Measurements from ENCODE around the gene HHAT.

DNA sequence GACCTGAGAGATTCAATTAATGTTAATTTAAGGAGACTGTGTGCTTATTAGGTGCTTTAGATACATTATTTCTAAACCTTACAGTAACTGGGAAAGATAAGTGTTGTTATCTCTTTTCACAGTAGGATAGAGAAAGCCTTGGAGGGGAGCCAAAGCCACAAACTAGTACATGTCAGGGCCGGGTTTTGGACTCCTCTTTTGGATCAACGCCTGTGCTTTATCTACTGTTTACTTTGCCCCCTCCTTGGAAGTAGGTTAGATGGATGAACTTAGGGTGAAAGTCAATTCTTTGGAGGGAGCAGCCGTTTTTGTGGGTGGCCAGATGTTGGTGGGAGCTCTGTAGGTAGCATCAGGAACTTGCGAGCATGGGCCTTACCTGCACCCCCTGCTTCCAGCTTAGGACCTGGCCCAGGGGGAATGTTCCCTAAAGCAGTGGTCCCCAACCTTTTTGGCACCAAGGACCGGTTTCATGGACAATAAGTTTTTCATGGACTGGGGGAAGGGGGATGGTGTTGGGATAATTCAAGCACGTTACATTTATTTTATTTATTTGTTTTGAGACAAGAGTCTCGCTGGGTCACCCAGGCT, 1.7 kb downstream of the HHAT start:
- no peak for TF ChIP-seq POLR2AphosphoS5 (IDR thresholded peaks at IDR 0.05)
- TF ChIP-seq, protein P1, sequence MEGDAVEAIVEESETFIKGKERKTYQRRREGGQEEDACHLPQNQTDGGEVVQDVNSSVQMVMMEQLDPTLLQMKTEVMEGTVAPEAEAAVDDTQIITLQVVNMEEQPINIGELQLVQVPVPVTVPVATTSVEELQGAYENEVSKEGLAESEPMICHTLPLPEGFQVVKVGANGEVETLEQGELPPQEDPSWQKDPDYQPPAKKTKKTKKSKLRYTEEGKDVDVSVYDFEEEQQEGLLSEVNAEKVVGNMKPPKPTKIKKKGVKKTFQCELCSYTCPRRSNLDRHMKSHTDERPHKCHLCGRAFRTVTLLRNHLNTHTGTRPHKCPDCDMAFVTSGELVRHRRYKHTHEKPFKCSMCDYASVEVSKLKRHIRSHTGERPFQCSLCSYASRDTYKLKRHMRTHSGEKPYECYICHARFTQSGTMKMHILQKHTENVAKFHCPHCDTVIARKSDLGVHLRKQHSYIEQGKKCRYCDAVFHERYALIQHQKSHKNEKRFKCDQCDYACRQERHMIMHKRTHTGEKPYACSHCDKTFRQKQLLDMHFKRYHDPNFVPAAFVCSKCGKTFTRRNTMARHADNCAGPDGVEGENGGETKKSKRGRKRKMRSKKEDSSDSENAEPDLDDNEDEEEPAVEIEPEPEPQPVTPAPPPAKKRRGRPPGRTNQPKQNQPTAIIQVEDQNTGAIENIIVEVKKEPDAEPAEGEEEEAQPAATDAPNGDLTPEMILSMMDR (IDR thresholded peaks at IDR 0.05), result no peak
- TF ChIP-seq EP300 (IDR thresholded peaks at IDR 0.05), result no peak
- TF ChIP-seq POLR2A (IDR thresholded peaks at IDR 0.05; ENCODE audit: low read depth), result no peak

All from esophagus muscularis mucosa (tissue), 4 donors.